HL-60 (cell line): Measurements from ENCODE around the gene B9D2.
"Not testable (repeated sequence)": the region's sequence is repeated elsewhere in the genome, so short reads cannot be mapped to it uniquely, and the experiment has no call there.

Experiments
- DNase-seq, 2 experiments: peaks; one replicate each; pipeline ENCODE4 v3.0.0-alpha.2; 2010 to 2020; ENCODE audit warnings: low read depth in 1 of 2, low spot score in 1 of 2
- H3K27ac ChIP-seq: fragments of 250-450 bp; sonication (Bioruptor Pico); replicated peaks from 2 replicates; pipeline ENCODE4 v1.5.1; 2020; ENCODE audit warnings: mild to moderate bottlenecking, moderate library complexity
- H3K27me3 ChIP-seq: fragments of 250-450 bp; sonication (Bioruptor Pico); 2 replicates; pipeline ENCODE4 v1.5.1; 2021; ENCODE audit warnings: mild to moderate bottlenecking, moderate library complexity; ENCODE audit not compliant: insufficient read depth, poor library complexity, severe bottlenecking
- H3K4me3 ChIP-seq: replicated peaks from 2 replicates; pipeline ENCODE4 v1.5.1; 2011; ENCODE audit warnings: mild to moderate bottlenecking, control low read depth, low read length; ENCODE audit not compliant: insufficient read depth
- GABPA ChIP-seq: IDR thresholded peaks from 2 replicates; pipeline ENCODE4 v1.6.1; 2012; ENCODE audit warnings: low read depth
- POLR2AphosphoS5 ChIP-seq: IDR thresholded peaks from 2 replicates; pipeline ENCODE4 v1.6.1; 2012; ENCODE audit warnings: low read depth
- SPI1 ChIP-seq: IDR thresholded peaks from 2 replicates; pipeline ENCODE4 v1.6.1; 2012; ENCODE audit warnings: low read depth, mild to moderate bottlenecking, borderline replicate concordance
- TF ChIP-seq, protein P1 (sequence below): IDR thresholded peaks from 2 replicates; pipeline ENCODE4 v1.6.1; 2012; ENCODE audit warnings: low read depth; ENCODE audit not compliant: insufficient replicate concordance
- TF ChIP-seq, protein P2 (sequence below): IDR thresholded peaks from one replicate; pipeline ENCODE4 v1.5.1; 2011; ENCODE audit warnings: low read length, control low read depth, inconsistent platforms; ENCODE audit not compliant: insufficient read depth

The B9D2 gene

DNA sequence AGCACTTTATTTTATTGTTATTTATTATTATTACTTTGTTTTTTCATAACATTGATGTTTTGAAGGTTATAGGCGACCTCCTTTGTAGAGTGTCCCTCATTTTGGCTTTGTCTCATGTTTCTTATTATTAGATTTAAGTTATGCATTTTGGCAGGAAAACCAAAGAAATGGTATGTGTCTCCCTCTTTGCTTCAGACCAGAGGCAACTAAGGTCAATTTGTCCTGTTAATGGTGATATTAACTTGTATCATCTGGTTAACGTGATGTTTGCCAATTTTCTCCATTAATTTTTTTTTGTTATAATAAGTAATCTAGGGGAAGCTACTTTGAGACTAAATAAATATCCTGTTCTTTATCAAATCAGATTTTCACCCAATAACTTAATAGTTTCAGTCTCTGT is 8.6 kb upstream of the B9D2 start:
- DNase-seq, result no peak

DNA sequence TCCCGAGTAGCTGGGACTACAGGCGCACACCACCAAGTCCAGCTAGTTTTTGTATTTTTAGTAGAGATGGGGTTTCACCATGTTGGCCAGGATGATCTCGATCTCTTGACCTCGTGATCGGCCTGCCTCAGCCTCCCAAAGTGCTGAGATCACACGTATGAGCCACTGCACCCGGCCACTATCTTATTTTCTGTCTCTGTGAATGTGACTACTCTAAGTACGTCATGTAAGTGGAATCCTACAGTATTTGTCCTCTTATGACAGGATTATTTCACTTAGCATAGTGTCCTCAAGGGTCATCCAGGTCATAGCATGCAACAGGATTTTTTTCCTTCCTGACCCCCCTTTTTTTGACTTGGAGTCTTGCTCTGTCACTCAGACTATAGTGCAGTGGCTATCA is 7.6 kb upstream of the B9D2 start:
- no peak for DNase-seq
- Histone ChIP-seq H3K27ac (no peak overlapping the region), H3K27me3 (no peaks in the 10 kb centered on the region), H3K4me3 (no peak overlapping the region)
- no peak for TF ChIP-seq SPI1
- TF ChIP-seq, protein P1, sequence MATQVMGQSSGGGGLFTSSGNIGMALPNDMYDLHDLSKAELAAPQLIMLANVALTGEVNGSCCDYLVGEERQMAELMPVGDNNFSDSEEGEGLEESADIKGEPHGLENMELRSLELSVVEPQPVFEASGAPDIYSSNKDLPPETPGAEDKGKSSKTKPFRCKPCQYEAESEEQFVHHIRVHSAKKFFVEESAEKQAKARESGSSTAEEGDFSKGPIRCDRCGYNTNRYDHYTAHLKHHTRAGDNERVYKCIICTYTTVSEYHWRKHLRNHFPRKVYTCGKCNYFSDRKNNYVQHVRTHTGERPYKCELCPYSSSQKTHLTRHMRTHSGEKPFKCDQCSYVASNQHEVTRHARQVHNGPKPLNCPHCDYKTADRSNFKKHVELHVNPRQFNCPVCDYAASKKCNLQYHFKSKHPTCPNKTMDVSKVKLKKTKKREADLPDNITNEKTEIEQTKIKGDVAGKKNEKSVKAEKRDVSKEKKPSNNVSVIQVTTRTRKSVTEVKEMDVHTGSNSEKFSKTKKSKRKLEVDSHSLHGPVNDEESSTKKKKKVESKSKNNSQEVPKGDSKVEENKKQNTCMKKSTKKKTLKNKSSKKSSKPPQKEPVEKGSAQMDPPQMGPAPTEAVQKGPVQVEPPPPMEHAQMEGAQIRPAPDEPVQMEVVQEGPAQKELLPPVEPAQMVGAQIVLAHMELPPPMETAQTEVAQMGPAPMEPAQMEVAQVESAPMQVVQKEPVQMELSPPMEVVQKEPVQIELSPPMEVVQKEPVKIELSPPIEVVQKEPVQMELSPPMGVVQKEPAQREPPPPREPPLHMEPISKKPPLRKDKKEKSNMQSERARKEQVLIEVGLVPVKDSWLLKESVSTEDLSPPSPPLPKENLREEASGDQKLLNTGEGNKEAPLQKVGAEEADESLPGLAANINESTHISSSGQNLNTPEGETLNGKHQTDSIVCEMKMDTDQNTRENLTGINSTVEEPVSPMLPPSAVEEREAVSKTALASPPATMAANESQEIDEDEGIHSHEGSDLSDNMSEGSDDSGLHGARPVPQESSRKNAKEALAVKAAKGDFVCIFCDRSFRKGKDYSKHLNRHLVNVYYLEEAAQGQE, result no peak
- TF ChIP-seq, protein P2, sequence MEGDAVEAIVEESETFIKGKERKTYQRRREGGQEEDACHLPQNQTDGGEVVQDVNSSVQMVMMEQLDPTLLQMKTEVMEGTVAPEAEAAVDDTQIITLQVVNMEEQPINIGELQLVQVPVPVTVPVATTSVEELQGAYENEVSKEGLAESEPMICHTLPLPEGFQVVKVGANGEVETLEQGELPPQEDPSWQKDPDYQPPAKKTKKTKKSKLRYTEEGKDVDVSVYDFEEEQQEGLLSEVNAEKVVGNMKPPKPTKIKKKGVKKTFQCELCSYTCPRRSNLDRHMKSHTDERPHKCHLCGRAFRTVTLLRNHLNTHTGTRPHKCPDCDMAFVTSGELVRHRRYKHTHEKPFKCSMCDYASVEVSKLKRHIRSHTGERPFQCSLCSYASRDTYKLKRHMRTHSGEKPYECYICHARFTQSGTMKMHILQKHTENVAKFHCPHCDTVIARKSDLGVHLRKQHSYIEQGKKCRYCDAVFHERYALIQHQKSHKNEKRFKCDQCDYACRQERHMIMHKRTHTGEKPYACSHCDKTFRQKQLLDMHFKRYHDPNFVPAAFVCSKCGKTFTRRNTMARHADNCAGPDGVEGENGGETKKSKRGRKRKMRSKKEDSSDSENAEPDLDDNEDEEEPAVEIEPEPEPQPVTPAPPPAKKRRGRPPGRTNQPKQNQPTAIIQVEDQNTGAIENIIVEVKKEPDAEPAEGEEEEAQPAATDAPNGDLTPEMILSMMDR, result no peak
- no peak for TF ChIP-seq GABPA

More for the DNA sequence above, 8.6 kb upstream of the B9D2 start:
- TF ChIP-seq, protein P2, result no peak
- no peak for TF ChIP-seq GABPA
- TF ChIP-seq, protein P1, result no peak
- TF ChIP-seq POLR2AphosphoS5, result no peak
- TF ChIP-seq SPI1, result no peak
- no peak overlapping the region for H3K27ac ChIP-seq
- no peak overlapping the region for H3K4me3 ChIP-seq
- no peaks in the 10 kb centered on the region for H3K27me3 ChIP-seq

DNA sequence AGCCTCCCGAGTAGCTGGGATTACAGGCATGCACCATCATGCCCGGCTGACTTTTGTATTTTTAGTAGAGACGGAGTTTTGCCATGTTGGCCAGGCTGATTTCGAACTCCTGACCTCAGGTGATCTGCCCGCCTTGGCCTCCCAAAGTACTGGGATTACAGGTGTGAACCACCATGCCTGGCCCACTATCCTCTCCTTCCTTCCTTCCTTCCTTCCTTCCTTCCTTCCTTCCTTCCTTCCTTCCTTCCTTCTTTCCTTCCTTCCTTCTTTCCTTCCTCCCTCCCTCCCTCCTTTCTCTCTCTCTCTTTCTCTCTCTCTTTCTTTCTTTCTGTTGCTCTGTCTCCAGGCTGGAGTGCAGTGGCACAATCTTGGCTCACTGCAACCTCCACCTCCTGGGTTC is 7.2 kb upstream of the B9D2 start:
- H3K4me3 ChIP-seq, H3K27ac ChIP-seq, DNase-seq, H3K27me3 ChIP-seq: not testable (repeated sequence)

DNA sequence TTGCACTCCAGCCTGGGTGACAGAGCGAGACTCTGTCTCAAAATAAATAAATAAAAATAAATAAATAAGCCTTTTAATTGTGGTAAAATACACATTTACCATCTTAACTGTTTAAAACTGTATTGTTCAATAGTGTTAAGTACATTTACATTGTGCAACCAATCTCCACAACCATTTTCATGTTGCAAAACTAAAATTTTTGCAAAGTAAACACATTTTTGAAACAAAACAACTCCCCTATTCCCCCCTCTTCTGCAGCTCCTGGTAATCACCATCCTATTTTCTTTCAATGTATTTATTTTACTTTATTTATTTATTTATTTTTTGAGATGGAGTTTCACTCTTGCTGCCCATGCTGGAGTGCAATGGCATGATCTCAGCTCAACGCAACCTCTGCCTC is 5.8 kb upstream of the B9D2 start:
- no peak for DNase-seq
- Histone ChIP-seq H3K27me3 (no peaks in the 10 kb centered on the region), H3K27ac (no peak overlapping the region), H3K4me3 (no peak overlapping the region)
- TF ChIP-seq POLR2AphosphoS5, result no peak
- no peak for TF ChIP-seq SPI1
- TF ChIP-seq, protein P2, result no peak
- TF ChIP-seq GABPA, result no peak
- TF ChIP-seq, protein P1, result no peak
